ENCODE data around the gene SCARB1.

DNA sequence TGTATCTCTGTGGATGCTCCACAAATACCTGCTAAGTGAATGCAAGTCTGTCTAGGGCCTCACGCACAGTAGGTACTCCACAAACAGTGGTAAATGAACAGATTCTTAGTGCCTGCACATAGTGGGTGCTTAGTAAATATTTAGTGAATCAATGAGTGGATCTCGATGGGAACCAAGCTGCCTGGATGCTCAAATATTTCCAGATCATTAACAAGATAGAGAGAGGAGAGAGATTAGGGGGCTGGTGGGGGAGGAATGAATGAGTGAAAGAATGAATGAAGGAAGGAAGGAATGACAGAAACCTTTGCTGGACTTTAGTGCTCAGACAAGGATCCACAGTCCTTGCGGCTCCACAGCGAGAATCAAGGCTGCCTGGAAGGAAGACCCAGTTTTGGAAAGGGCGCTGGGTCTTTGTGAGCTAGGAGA is 118.2 kb downstream of the SCARB1 start:
- TF ChIP-seq, protein P1, sequence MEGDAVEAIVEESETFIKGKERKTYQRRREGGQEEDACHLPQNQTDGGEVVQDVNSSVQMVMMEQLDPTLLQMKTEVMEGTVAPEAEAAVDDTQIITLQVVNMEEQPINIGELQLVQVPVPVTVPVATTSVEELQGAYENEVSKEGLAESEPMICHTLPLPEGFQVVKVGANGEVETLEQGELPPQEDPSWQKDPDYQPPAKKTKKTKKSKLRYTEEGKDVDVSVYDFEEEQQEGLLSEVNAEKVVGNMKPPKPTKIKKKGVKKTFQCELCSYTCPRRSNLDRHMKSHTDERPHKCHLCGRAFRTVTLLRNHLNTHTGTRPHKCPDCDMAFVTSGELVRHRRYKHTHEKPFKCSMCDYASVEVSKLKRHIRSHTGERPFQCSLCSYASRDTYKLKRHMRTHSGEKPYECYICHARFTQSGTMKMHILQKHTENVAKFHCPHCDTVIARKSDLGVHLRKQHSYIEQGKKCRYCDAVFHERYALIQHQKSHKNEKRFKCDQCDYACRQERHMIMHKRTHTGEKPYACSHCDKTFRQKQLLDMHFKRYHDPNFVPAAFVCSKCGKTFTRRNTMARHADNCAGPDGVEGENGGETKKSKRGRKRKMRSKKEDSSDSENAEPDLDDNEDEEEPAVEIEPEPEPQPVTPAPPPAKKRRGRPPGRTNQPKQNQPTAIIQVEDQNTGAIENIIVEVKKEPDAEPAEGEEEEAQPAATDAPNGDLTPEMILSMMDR (IDR thresholded peaks at IDR 0.05) = no peak
- TF ChIP-seq POLR2A (IDR thresholded peaks at IDR 0.05) = no peak
- no peak for TF ChIP-seq EP300 (IDR thresholded peaks at IDR 0.05)
